IPS DF 19.7 (cell line): ENCODE data around the gene ZFP36L1.

Experiments used
- DNase-seq: peaks from one replicate; pipeline ENCODE4 v3.0.0-alpha.2; 2013; ENCODE audit warnings: low read depth, low spot score

Gene ZFP36L1

DNA sequence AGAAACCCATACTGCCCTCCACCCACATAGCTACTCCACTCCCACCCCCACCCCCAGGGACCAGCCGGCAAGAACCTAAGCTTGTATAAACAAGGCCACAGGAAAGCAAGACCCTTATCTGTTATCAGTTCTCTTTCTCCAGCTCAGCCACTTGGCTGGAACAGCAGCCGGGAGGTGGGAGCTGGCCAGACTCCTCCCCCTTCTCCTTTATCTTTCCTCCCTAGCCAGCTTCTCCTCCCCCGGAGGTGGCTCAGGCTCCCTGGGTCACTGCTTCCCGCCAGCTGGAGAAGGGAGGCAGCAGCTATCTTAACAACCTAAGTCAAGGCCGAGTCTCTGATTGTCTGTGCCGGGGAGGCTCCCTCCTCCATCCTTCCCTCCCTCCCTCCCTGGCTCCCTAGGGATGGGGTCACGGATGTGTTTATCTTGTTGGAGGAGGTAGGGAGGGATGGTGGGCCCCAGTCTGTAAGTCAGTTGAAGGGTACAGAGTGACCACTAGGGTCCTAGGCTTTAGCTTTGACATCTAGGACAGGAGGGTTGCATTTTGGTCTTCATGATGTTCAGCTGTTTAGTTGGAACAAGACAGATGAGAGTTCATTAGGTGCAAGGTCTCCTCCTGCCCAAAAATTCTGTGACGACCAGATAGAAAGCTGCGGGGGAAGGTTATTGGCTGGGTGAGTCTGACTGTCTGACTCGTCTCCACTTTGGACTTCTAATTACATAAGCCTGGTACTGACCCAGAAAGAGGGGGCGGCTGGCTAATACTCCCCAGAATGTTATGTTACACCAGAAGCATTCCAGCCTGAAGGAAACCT is 29.7 kb downstream of the ZFP36L1 start:
- DNase-seq = no peak

DNA sequence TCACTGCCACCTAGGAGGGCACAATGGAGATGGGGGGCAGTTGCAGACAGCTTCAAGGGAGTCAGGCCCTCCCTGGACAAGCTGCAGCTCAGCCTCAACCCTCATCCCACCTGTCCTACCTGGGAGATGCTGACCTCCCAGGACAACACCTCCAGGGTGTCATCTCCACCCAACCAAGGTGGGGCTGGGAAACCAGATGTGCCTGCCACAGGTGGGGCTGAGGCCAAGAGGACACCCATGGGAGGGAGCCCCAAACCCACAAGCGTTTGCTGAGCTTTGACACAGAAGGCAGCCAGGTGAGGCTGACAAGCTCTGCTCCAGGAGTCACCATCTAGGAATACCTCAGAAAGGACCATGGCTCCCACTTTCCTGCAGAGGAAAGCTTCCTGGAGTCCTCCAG is 31.5 kb downstream of the ZFP36L1 start:
- DNase-seq = no peak

DNA sequence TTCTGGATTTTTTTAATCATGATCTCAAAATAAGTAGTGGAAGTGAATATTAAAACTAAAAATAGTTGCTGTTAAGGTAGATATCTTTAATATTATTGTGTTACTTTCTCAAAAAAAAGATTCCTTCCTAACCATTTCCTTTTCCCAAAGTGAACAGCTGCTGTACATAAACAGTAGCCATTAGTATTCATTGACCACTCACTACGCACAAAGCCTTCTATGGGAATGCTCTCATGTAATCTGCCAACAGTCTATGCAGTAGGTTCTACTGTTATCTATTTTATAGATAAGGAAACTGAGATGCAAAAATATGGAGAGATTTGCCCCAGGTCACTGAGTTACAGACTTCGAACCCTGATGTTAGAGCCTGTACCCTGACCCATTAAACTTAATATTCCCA is 32.1 kb downstream of the ZFP36L1 start:
- DNase-seq = no peak

DNA sequence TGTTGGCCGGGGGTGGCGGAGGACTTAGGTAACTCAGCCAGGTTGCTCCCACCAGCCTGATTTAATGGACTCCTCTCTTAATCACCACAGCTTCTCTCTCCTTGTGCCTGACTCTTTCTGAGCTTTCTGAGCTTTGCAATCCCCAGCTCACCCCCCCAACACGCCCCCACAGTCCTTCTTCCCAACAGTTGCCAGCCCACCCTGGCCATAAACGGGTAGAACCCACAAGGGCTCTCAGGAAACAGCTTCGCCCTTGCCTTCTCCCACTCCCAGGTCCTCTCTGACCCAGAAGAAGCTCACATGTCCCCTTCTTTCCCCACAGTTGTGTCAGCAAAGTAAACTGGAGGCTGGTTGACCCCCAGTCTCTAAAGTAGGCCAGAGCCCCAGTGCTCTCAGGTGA is 32.9 kb downstream of the ZFP36L1 start:
- DNase-seq = no peak

DNA sequence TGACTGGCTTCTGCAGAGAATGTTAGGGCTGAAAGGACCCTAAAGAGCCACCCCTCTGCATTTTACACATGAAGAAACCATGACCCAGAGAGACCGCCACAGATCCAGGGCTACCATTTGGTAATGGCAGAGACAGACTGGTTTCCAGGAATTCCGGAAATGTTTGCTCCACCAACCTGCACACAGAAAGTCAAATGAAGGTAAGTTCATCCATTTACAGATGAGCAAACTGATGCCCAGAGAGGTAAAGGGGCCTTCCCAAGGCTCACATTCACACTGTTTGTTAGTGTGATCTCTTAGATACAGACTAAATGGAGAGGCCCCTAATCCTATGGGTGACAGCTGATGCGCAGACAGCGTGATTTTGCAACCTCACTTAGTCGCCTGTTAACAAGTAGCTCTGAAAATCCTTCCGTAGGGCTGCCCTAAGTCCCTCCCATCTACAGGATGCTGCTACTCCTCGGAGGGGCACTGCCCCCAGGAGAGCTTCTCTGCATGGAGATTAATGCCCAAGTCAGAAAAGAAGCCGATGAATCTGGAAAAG is 33.8 kb downstream of the ZFP36L1 start:
- DNase-seq = no peak

DNA sequence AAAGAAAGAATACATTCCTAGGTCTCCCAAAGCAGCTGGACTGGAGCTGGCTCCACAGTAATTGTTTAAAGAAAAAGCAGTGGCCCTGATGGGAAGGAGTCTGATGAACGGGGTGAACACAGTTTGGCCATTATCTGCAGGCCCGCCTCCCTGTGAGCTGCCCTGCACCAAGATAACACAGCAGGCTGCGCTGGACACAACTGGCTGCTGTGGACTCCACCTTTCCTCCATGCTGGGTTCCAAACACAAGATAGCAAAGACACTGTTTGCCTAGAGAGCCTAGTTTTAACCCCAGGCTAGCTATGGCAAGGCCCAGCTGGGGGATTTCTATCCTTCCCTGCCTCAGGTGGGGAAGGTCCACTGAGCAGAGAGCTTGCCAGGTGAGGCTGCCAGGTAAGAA is 34.6 kb downstream of the ZFP36L1 start:
- no peak for DNase-seq

DNA sequence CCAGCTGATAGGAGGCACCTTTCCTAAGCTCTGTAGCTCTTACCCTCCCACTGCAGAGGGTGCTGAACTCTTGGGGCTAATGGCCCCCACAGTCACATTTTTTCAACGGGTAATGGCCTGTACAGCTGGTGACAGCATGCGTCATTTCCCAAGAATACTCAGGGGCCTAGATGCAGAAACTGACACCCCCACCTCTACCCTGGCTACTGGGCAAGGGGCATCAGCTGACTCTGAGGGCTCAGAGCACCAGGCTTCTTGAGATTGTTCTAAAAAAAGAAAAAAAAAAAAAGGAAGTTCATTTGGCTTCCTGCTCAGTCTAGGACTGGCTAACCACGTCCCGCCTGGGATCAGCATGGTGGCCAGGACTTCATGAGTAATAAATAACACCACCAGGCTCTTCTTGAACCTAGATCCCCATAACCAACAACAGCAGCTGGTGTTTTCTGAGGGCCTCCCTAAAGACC is 35.2 kb downstream of the ZFP36L1 start:
- no peak for DNase-seq

DNA sequence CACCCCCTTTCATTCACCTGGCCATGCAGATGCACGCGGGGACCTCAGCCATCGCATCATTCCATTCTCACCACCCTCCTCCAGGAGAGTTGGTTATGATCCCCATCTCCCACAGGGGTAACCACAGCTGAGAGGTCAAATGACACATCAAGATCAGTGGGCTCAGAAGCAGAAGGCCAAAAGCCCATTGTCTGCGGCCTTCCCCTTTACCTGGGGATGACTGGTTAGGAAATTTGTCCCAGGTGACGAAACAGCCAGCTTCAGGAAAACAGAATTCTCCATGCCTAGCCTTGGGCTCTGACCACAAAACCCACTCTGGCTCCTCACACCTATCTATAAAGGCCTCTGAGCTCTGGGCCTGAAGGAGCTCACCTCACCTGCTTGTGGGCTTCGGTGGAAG is 36.1 kb downstream of the ZFP36L1 start:
- no peak for DNase-seq

DNA sequence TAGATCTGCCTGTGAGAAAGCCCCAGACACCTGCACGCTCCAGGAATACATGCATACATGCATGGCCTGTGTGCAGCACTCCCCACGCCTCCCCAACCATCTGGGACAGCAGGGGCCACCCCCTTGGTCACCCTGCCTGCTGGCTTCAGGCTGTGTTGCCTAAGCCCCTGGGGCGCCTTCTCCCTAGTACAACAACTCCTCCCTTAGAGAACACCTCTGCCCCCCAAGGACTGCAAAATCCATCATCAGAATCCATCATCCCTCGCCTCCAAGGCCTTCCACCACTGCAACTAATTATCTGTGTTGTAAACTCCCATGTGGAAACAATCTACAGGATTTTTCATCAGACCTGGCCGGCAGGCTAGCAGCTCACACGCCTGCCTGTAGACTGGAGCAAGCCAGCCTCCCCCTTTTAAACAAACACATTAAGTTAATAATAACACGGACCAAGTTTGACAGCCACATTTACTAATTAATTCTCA is 36.8 kb downstream of the ZFP36L1 start:
- no peak for DNase-seq

DNA sequence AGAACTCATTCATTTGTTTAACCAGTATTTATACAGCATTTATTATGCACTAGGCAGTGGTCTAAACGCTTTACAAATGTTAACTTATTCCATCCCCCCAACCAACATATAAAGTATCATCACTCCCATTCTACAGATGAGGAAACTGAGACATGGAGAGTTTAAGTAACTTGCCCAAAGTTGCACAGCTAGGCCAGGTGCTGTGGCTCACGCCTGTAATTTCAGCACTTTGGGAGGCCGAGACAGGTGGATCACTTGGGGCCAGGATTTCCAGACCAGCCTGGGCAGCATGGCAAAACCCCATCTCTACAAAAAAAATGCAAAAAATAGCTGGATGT is 37.9 kb downstream of the ZFP36L1 start:
- no peak for DNase-seq

DNA sequence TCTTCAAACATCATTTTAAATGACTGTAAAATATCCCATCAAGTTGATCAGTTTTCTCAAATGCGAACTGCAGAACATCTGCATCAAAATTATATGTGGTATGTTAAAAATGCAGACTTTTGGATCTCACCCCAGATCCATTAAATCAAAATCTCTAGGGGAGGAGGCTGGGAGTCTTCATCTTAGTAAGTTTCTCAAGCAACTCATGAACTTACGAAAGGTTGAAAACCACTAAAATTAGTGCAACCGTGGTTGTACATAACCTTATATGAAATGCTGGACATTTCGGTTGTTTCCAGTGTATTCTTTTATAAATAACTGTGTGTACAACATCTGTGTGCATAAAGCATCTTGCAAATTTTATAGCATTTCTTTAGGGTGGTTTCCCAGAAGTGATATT is 39.2 kb downstream of the ZFP36L1 start:
- DNase-seq = no peak

DNA sequence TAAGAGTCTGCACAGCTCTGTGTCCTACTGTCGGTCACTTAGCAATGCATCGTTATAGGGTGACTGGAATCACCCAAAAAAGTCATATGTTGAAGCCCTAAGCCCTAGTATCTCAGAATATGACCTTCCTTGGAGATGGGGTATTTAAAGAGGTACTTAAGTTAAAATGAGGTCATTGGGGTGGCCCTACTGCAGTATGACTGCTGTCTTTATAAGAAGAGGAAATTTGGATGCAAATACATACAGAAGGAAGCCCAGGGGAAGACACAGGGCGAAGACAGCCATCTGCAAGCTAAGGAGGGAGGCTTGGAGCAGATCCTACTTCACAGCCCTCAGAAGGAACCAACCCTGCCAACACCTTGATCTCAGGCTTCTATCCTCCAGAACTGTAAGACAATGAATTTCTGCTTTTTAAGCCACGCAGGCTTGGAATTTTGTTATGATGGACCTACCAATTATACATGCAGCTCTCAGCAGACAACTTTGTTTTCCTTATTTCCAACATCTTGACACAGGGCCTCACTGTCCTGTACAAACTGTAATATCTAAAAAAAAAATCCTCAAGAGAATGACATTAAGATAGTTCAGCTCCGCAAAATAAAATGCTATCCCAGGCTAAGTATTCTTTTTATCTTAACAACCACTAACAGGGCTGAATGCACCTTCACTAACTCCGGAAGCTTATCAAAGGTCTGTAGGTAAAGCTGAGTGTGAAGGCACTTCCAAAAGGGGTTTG is 40.4 kb downstream of the ZFP36L1 start:
- no peak for DNase-seq

DNA sequence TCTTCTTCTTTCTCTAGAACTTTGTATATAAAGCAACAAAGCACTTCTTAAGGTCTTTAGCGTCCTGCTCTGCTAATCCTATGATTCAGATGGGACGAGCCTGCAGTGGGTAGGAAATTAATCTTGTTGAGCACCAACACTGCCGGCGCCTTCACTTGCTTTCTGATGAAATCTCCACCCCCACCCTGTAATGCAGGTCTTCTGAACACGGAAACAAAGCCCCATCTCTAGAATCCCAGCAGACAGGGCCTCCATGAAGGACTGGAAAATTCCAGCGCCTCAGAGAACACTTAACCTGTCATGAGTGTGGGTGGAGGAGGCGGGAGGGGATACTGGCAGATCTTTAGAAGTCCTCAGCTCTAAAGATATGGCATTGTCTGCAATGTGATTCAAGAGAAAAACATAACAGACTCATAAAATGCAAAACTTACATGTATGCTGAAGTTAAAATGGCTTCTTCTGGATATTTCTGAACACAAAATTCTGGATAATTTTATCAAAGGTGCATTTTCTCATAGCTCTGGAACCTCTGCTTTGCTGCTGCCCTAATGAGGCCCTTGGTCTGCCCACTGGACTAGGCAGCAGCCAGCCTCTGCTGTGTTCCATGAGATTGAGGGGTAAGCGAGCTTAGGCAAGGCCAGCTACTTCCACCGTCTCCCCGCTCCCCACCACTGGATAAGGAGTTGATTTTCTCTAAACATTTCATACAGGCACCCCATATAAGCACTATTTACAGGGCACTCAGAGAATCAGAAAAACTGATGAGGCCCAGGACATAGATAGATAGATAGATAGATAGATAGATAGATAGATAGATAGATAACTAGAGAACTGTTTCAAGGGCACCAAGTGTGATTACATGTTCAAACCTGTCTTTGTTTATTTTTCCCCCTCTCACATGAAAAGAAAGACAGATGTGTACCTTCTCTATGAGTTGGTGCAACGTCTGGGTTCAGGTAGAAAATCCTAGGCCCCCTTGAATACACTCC is 43.1 kb downstream of the ZFP36L1 start:
- no peak for DNase-seq

DNA sequence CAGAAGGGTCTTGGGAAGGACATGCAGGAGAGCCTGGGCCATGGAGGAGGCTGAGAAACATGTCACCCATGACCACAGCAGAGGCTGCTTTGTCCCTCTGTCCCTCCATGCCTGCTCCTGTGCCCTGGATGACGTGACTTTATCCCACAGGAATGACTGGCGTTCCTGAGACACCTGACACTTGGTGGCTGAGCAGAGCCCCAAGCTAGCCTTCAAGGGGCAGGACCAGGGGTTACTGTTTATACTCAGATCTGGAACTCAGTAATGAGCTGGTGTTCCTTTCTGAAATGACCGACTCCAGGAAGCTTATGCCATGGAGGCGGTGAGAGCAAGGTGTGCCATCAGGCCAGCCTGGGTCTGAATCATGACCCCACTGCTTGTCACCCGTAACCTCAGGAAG is 44.2 kb downstream of the ZFP36L1 start:
- no peak for DNase-seq

DNA sequence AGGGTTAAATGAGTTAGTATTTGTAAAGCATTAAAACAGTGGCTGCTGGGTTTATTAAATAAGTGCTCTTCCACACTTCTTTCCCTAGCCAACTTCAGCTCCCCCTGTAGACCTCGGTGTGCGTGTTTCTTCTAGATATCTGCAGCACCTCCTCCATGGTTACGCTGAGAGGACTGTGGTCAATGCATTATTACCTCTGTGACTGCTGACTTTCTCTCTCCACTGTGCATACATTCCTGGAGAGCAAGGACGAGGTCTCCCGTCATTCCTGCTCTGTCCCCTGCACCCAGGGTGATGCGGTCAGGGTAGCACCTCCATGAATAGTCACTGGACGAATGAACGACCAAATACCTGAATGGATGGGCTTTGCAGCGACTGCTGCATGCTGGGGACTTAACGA is 44.6 kb downstream of the ZFP36L1 start:
- DNase-seq = no peak

DNA sequence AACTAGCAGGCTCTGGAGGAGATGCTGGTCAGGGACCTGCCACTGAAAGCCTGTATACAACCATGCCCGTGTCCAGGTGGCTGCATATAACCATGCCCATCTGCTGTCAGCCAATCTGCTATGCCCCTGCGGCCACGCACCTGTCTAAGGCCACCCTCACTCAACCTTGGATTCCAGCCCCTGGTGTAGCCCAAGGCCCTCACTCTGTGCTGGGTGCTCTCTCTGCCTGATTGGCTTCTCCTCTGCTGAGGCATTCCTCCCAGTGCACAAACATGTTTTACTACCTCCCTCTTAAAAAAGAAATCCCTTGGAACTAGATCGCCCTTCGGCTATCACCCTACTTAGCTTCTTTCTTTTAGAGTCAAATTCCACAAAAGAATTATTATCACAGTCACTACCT is 45.5 kb downstream of the ZFP36L1 start:
- DNase-seq = no peak

DNA sequence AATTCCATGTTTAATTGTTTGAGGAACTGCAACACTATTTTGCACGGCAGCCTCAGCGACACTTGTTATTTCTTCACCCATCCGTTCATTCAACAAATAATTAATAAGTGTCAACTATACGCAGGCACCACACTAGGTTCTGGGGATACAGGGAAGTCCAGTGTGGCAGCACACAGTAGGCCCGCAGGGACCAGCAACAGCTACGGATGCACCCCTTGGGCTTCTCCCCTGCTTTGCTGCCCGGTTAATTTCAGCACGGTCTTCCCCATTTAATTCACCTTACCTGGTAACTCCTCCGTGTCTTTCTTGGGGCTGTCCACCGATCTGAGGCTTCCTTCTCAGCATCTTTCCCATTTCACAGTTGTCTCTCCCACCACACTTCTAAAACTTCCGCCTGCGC is 48.3 kb downstream of the ZFP36L1 start:
- DNase-seq = no peak

DNA sequence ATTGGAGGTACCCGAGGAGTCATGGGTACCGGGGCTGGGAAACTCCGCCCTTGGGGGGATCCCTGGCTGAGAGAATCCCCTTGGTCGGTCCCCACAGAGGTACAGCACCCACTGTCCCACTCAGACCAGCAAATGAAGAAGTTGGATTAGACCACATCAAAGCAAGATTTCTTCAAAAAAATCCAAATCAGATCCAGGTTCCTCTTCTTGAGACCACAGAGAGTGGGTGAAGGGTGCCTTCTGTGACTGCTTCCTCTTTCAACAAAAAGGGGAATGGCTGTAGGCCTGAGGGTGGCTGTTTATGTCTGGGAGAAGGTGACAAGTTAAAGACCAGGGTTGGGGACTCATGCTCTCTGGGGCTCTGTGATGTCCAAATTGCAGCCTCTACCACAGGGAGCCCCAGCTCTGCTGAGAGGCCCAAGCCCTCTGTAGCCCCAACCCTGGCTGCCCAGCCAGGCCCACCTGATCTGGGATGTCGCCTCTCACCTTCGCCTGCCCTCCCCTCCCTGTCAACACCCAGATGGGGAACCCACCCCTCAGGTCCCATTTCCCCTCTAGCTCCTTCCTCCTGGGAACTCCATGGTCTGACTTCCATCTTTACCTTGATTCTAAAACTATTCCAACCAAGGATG is 50.9 kb downstream of the ZFP36L1 start:
- DNase-seq = no peak

DNA sequence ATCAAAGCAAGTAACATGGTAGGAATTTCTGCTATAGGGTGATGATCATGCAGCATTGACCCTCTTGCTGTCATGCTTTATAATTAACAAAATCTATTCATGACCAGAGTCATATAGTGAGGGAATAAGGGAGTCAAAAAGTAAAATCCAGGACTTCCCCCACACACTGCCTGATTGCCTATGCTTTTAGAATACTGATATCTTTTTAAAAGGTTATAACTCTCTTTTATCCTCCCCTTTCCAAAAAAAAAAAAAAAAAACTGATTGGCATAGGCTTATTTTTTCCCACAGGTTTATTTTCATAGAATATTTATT is 51.4 kb downstream of the ZFP36L1 start:
- DNase-seq = no peak

DNA sequence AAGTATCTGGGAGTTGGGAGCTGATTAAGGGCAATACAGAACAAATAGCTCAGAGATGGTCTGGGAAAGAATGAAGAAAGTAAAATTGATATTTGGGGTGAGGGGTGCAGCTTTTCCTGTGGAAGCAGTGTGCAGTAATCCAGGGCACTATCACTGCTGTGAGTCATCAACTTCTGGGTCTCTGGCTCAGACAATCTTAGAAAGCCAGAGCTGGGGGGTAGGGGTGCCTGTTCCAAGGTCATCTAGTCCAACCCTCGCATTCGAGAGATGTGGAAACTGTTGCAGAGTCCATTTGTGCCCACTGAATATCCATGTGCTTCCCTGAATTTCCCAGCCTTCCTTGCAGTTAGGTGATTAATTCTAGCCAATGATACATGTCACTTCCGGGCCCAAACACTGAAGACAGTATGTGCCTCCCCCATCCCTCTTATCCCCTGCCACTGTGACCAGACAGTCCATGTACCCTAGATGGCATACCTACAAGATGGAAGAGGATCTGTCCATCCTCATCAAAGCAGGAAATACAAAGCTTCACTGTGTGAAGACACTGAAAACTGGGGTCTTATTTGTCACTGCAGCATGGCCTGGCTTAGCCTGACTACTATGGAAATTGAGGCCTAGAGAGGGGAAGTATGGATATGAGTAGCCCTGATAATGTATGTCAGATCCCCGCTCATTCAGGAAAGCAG is 51.9 kb downstream of the ZFP36L1 start:
- no peak for DNase-seq

DNA sequence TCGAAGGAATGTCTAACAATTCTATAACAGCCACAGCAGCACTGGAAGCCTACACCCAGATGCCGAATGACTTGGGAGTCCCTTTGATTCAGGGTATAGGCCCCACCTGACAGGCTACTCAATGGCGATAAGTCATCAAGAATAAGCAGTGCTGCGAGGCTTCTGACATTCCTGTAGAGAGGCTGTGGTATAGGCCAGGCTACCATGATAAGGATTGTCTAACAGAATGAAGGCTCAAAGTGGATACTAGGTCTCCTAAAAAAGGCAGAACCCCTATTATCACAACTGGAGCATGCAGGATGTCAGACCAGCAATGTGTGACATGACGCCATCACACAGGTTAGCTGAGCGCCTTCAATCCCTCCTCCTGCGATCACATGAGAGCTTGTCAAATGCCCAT is 53.2 kb downstream of the ZFP36L1 start:
- no peak for DNase-seq
